GM12878 (cell line): Measurements from ENCODE around the gene SRRM2. TPM values are rescaled to one million over a fixed set of nuclear protein-coding genes. Genes with fewer than 3 reads are reported as not detected.

Source experiments
- BCL11A ChIP-seq: IDR thresholded peaks from 2 replicates; pipeline ENCODE4 v1.6.1; 2011; ENCODE audit warnings: low read depth, low read length
- BMI1 ChIP-seq: fragments of 450-650 bp; IDR thresholded peaks from 2 replicates; pipeline ENCODE4 v1.6.1; 2016; ENCODE audit warnings: mild to moderate bottlenecking, moderate library complexity, borderline replicate concordance
- CBX3 ChIP-seq: fragments of 200-600 bp; sonication (generic); IDR thresholded peaks from 2 replicates; pipeline ENCODE4 v1.6.1; 2016; ENCODE audit warnings: low read depth, borderline replicate concordance
- CEBPZ ChIP-seq: fragments of 150-350 bp; IDR thresholded peaks from 2 replicates; pipeline ENCODE4 v1.6.1; 2016; ENCODE audit warnings: low read depth, low read length
- CHD2 ChIP-seq: IDR thresholded peaks from 2 replicates; pipeline ENCODE4 v1.6.1; 2011; ENCODE audit warnings: low read depth, low read length, improper control_type of control experiment, borderline replicate concordance
- ELK1 ChIP-seq: IDR thresholded peaks from 2 replicates; pipeline ENCODE4 v1.6.1; 2012; ENCODE audit warnings: low read depth, low read length, improper control_type of control experiment
- HCFC1 ChIP-seq: fragments of 150-350 bp; IDR thresholded peaks from 2 replicates; pipeline ENCODE4 v1.6.1; 2014; ENCODE audit warnings: low read length
- MLLT1 ChIP-seq: fragments of 450-650 bp; IDR thresholded peaks from 2 replicates; pipeline ENCODE4 v1.6.1; 2016; ENCODE audit warnings: mild to moderate bottlenecking
- NFIC ChIP-seq: IDR thresholded peaks from 2 replicates; pipeline ENCODE4 v1.6.1; 2012; ENCODE audit warnings: low read depth, mild to moderate bottlenecking, inconsistent platforms, low read length, moderate library complexity
- NRF1 ChIP-seq: conservative IDR thresholded peaks from 2 replicates; pipeline ENCODE4 v1.6.1; 2011; ENCODE audit warnings: mild to moderate bottlenecking, low read depth, low read length, improper control_type of control experiment
- POLR2A ChIP-seq: IDR thresholded peaks from 2 replicates; pipeline ENCODE4 v1.6.1; 2011; ENCODE audit warnings: low read depth, mild to moderate bottlenecking, low read length
- POLR2AphosphoS2 ChIP-seq: IDR thresholded peaks from 2 replicates; pipeline ENCODE4 v1.6.1; 2011; ENCODE audit warnings: low read depth, mild to moderate bottlenecking, low read length, improper control_type of control experiment, moderate library complexity
- POU2F2 ChIP-seq: IDR thresholded peaks from 3 replicates; pipeline ENCODE4 v1.6.1; 2011; ENCODE audit warnings: low read depth, mild to moderate bottlenecking, low read length, borderline replicate concordance
- RB1 ChIP-seq: fragments of 450-650 bp; formaldehyde crosslinking; IDR thresholded peaks from 2 replicates; pipeline ENCODE4 v1.6.1; 2017; ENCODE audit warnings: mild to moderate bottlenecking, borderline replicate concordance
- SIX5 ChIP-seq: IDR thresholded peaks from 2 replicates; pipeline ENCODE4 v1.6.1; 2011; ENCODE audit warnings: mild to moderate bottlenecking, low read depth, low read length, moderate library complexity; ENCODE audit not compliant: severe bottlenecking
- SUZ12 ChIP-seq: fragments of 200-600 bp; sonication (generic); IDR thresholded peaks from one replicate; pipeline ENCODE4 v1.6.1; 2018; ENCODE audit warnings: antibody characterized with exemption, mild to moderate bottlenecking; ENCODE audit not compliant: unreplicated experiment
- WRNIP1 ChIP-seq: IDR thresholded peaks from 2 replicates; pipeline ENCODE4 v1.6.1; 2011; ENCODE audit warnings: low read depth, low read length, improper control_type of control experiment, borderline replicate concordance
- YBX1 ChIP-seq: fragments of 450-650 bp; IDR thresholded peaks from 2 replicates; pipeline ENCODE4 v1.6.1; 2016; ENCODE audit warnings: antibody characterized with exemption
- polyA plus RNA-seq, 11 experiments: library from polyadenylated mRNA; depleted of rRNA in 4 of 11; unstranded in 6 of 11; stranded (reverse) in 5 of 11; fragments of >200 nt; fragmentation: Nextera tagmentation in 4 of 11; fragmentation: Illumina TruSeq in 1 of 11; extraction: Ambion mirVana in 4 of 11; extraction: Trizol in 1 of 11; gene quantifications; 1 replicate in 1 of 11; 2 replicates in 10 of 11; pipeline versions ENCODE4 v1.2.1 to v1.2.3, GENCODE V29; 2011 to 2016; ENCODE audit warnings: inconsistent platforms in 2 of 11, missing spikeins in 2 of 11, low read depth in 1 of 11
- total RNA-seq, 4 experiments: library from RNA; depleted of rRNA in 3 of 4; stranded (reverse); fragments of >200 nt in 3 of 4; fragmentation: Illumina TruSeq in 1 of 4; extraction: Trizol in 1 of 4; gene quantifications; 2 replicates each; pipeline versions ENCODE4 v1.2.1 to v1.2.3, GENCODE V29; 2013 to 2021

Gene SRRM2
- total and polyA plus RNA-seq, 10 of the 15 experiments (the other 5 are each of a cell fraction or from before 2014, with no cell fraction given), result 30.1 to 502 (median 196) TPM

- TF ChIP-seq WRNIP1 (no peak), BCL11A (no peak), CBX3 (no peak), CHD2 (no peak), ELK1 (no peak), RB1 (no peak), POU2F2 (0 out of 3 replicates have a peak, but pooled peaks have one; percentile 4), POLR2A (peak; percentile 79), NFIC (no peak), NRF1 (no peak), SIX5 (no peak), BMI1 (no peak), MLLT1 (no peak), HCFC1 (no peak), POLR2AphosphoS2 (no peak), SUZ12 (no peak), YBX1 (no peak), CEBPZ (no peak)
- TF ChIP-seq, all 136 proteins: peak for 6
These were observed 17.9 kb downstream of the SRRM2 start (continued) for GRCh38 chr16:2770057-2770951.
